Mesothelial cell of epicardium (in vitro differentiated cells): ENCODE results near the gene SIL1. TPM values are rescaled to one million over a fixed set of nuclear protein-coding genes. Genes with fewer than 3 reads are reported as not detected.

ENCODE experiments used
- DNase-seq, 2 experiments: peaks; one replicate each; pipeline ENCODE4 v3.0.0; 2021; ENCODE audit warnings: low spot score in 2 of 2; ENCODE audit not compliant: unreplicated experiment in 2 of 2
- H3K27ac Mint-ChIP-seq: 2 replicates; pipeline ENCODE4 v1.8.0; 2021; ENCODE audit warnings: mixed read lengths
- H3K27me3 Mint-ChIP-seq: 2 replicates; pipeline ENCODE4 v1.8.0; 2021; ENCODE audit warnings: low read depth, mixed read lengths
- H3K36me3 Mint-ChIP-seq: 2 replicates; pipeline ENCODE4 v1.8.0; 2021; ENCODE audit warnings: mixed read lengths
- H3K4me1 Mint-ChIP-seq: 2 replicates; pipeline ENCODE4 v1.8.0; 2021; ENCODE audit warnings: mixed read lengths
- H3K4me3 Mint-ChIP-seq: 2 replicates; pipeline ENCODE4 v1.8.0; 2021; ENCODE audit warnings: mild to moderate bottlenecking, moderate library complexity, mixed read lengths
- H3K9me3 Mint-ChIP-seq: 2 replicates; pipeline ENCODE4 v1.8.0; 2021; ENCODE audit warnings: mixed read lengths
- total RNA-seq: library from RNA; stranded (reverse); gene quantifications from 3 replicates; pipeline ENCODE4 v1.2.1, GENCODE V29; 2021
- TF ChIP-seq, protein P1 (sequence below): fragments of 200-600 bp; sonication (generic); IDR thresholded peaks from one replicate; pipeline ENCODE4 v1.5.0; 2021; ENCODE audit warnings: antibody characterized with exemption; ENCODE audit not compliant: unreplicated experiment

Gene SIL1
- total RNA-seq, 1 donor from 2014 or later = 46.2 TPM

DNA sequence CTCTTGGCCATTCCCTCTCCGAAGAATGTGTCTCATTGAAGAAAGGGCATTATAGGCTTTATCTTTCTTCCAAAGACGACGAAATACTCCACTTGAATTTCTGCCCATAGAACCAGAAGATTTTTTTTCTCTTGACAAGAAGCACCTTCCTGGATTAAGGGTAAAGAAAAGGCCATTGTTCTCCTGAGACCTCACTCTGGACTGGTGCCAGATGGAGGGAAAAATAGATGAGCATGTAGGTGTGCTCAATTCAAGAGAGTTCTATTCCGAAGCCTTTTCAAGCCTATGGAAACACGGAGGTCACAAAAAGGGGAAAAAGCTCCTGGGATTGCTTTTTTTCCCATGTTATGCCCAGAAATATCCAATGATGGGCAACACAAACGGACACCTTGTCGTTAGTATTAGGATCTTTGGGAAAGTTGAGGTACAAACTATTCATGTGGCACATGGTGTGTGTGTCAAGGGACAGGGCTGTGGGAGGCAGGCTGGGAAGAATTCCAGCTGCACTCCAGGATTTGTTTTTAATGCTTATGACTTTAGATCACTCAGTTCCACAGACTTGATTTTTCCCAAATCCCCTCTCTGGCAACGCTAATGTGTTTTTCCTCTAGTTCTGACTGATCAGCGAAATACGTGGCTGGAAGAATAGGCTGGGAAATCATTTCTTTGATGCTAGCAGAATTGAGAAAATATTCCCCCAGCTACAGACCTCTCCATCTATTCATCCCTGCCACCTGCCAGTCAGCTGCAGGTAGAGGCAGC, 89.9 kb downstream of the SIL1 start:
- H3K27me3 Mint-ChIP-seq = no peaks in the 10 kb centered on the region
- H3K36me3 Mint-ChIP-seq = peaks cover 8% of the 10 kb centered on the region
- H3K27ac Mint-ChIP-seq = peak overlapping the region; percentile 91
- H3K4me1 Mint-ChIP-seq = peaks cover 64% of the 10 kb centered on the region
- TF ChIP-seq, protein P1, sequence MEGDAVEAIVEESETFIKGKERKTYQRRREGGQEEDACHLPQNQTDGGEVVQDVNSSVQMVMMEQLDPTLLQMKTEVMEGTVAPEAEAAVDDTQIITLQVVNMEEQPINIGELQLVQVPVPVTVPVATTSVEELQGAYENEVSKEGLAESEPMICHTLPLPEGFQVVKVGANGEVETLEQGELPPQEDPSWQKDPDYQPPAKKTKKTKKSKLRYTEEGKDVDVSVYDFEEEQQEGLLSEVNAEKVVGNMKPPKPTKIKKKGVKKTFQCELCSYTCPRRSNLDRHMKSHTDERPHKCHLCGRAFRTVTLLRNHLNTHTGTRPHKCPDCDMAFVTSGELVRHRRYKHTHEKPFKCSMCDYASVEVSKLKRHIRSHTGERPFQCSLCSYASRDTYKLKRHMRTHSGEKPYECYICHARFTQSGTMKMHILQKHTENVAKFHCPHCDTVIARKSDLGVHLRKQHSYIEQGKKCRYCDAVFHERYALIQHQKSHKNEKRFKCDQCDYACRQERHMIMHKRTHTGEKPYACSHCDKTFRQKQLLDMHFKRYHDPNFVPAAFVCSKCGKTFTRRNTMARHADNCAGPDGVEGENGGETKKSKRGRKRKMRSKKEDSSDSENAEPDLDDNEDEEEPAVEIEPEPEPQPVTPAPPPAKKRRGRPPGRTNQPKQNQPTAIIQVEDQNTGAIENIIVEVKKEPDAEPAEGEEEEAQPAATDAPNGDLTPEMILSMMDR = no peak
- no peak overlapping the region for H3K4me3 Mint-ChIP-seq
- H3K9me3 Mint-ChIP-seq = peaks cover 7% of the 10 kb centered on the region
- DNase-seq = no peak

DNA sequence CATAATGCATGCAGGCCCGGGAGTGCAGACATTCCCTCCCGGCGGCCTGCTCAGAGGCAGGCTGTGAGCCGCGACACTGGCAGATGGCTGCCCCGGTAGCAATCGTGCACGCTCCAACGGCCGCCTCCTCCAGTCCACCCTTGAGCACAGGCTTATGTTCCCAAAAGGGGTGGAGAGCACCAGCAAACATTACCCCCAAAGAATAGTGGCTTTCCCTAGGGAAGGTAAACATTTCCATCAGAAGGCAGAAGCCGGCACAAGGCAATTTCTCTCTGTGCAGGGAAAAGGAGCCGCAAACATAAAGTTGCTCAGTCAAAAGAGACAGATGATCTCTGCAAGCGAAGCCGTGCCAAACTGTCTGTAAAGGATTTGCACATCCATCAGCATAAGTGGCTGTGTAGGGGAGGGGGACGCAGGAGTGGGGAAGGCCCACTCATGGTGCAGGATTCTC, 92.5 kb downstream of the SIL1 start:
- peak overlapping the region; percentile 15 for H3K4me3 Mint-ChIP-seq
- no peaks in the 10 kb centered on the region for H3K27me3 Mint-ChIP-seq
- no peaks in the 10 kb centered on the region for H3K36me3 Mint-ChIP-seq
- peak overlapping the region; percentile 82 for H3K27ac Mint-ChIP-seq
- peak in 1 of 2 experiments; percentile 50 for DNase-seq
- H3K4me1 Mint-ChIP-seq = peaks cover 77% of the 10 kb centered on the region
- H3K9me3 Mint-ChIP-seq = no peaks in the 10 kb centered on the region
- TF ChIP-seq, protein P1 = no peak

DNA sequence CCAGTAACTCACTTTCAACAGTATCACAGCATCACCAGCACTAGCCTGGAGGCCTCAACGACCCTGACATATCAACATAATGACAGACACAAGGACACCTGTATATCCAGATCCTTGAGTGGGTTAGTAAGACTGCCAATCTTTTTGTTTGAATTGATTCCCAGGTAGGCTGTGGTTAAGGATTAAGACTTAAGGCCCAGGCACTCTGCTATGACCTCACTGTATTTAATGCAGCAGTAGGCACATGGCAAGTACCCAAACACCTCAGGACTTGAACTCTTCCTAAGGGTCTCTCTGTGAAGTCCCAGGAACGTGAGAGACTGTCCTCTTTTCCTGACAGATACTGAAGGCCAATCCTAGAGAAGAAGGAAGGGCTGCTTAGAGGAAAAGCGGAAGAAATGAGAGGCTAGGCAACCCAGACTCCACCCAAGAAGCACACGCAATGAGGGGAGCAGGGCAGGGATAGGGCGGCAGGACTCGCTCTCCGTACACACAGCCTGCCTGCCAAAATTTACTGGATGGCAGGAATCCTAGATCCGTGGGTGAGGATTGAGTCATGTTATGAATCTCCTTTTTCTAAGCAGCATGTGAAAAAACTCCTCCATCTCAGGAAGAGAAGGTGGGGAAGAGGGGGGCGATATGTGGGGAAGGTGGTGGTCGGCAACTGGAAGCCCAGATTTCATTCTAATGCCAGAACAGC, 93.4 kb downstream of the SIL1 start:
- peak overlapping the region; percentile 82 for H3K27ac Mint-ChIP-seq
- H3K4me3 Mint-ChIP-seq = peak overlapping the region; percentile 15
- H3K36me3 Mint-ChIP-seq = no peaks in the 10 kb centered on the region
- no peak for DNase-seq
- no peaks in the 10 kb centered on the region for H3K9me3 Mint-ChIP-seq
- no peaks in the 10 kb centered on the region for H3K27me3 Mint-ChIP-seq
- TF ChIP-seq, protein P1 = no peak
- H3K4me1 Mint-ChIP-seq = peaks cover 76% of the 10 kb centered on the region

DNA sequence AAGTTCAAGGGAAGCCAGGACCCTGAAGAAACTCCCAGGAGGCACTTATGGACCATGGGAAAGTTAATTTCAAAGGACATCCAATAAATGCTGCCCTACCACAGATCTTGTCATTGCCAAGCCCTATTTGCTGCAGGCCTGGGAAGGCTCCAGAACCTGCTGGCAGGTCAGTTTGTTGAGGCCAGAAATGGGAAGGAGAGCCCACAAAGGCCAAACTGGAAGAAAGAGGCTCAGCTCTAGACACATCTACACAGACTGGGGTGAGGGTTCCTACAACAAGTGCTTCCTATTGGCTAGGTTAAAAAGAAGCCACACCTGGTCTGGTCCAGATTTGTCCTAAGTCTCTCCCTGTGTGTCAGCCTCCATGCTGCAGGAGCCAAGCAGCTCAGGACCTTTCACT, 94.4 kb downstream of the SIL1 start:
- TF ChIP-seq, protein P1 = no peak
- H3K4me1 Mint-ChIP-seq = peaks cover 67% of the 10 kb centered on the region
- H3K27me3 Mint-ChIP-seq = no peaks in the 10 kb centered on the region
- DNase-seq = no peak
- no peaks in the 10 kb centered on the region for H3K9me3 Mint-ChIP-seq
- peaks cover 7% of the 10 kb centered on the region for H3K36me3 Mint-ChIP-seq
- H3K27ac Mint-ChIP-seq = peak overlapping the region; percentile 82
- H3K4me3 Mint-ChIP-seq = no peak overlapping the region

DNA sequence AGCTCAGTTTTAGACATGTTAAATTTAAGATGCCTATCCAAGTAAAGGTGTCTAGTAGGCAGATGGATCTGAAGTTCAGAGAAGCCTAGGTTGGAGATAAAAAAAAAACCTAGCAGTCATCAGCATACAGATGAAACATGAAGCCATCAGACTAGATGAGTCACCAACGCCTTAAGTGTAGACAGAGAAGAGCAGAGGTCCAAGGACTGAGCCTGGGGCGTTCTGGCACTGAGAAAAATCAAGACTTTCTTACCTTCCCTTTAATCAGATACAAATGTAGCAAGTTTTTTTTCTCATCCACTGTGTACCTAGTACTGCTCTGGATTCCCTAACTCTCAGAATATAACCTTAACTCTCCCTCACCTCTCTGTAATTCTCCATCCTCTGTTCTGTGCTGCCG, 97.3 kb downstream of the SIL1 start:
- peaks cover 39% of the 10 kb centered on the region for H3K4me1 Mint-ChIP-seq
- H3K36me3 Mint-ChIP-seq = peaks cover 11% of the 10 kb centered on the region
- DNase-seq = no peak
- peaks cover 4% of the 10 kb centered on the region for H3K9me3 Mint-ChIP-seq
- TF ChIP-seq, protein P1 = no peak
- H3K27me3 Mint-ChIP-seq = no peaks in the 10 kb centered on the region
- H3K4me3 Mint-ChIP-seq = no peak overlapping the region
- H3K27ac Mint-ChIP-seq = no peak overlapping the region
